D721Med (cell line): Measurements from ENCODE around the gene VAC14.

Experiments
- DNase-seq: peaks from one replicate; pipeline ENCODE4 v3.0.0; 2011; ENCODE audit warnings: low spot score; ENCODE audit not compliant: insufficient read length
- FAIRE-seq: peaks from 2 replicates; lab custom pipeline; 2011; peaks lifted over from hg19 to GRCh38; lab: Jason Lieb, UNC
- CTCF ChIP-seq: IDR thresholded peaks from 2 replicates; pipeline ENCODE4 v1.5.1; 2012; ENCODE audit warnings: mild to moderate bottlenecking, control low read depth; ENCODE audit not compliant: insufficient read depth; ENCODE audit errors: missing control alignments

Gene VAC14

GRCh38 chr16:70695331-70696070 is 105.5 kb downstream of the VAC14 start:
- TF ChIP-seq CTCF = no peak
- no peak for FAIRE-seq
- DNase-seq = no peak

- no peak for TF ChIP-seq CTCF
- FAIRE-seq = no peak
- no peak for DNase-seq
Observed at GRCh38 chr16:70694868-70695218, 106.1 kb downstream of the VAC14 start.

- no peak for FAIRE-seq
- DNase-seq = no peak
- TF ChIP-seq CTCF = no peak
Observed at GRCh38 chr16:70694088-70694867, 106.7 kb downstream of the VAC14 start.

- DNase-seq (no peak), FAIRE-seq (no peak)
Observed at GRCh38 chr16:70692873-70693671, 107.9 kb downstream of the VAC14 start.

GRCh38 chr16:70692130-70692872 is 108.7 kb downstream of the VAC14 start:
- DNase-seq = no peak

More at GRCh38 chr16:70692873-70693671, 107.9 kb downstream of the VAC14 start:
- no peak for TF ChIP-seq CTCF

More at GRCh38 chr16:70692130-70692872, 108.7 kb downstream of the VAC14 start:
- no peak for FAIRE-seq
- TF ChIP-seq CTCF = no peak
